DMS 273 (cell line): ENCODE data around the gene PCF11.
"Not testable (repeated sequence)": the region's sequence is repeated elsewhere in the genome, so short reads cannot be mapped to it uniquely, and the experiment has no call there.

Experiments
- DNase-seq: peaks from one replicate; lab custom pipeline; 2025; ENCODE audit not compliant: unreplicated experiment; lab: John Stamatoyannopoulos, UW

Gene PCF11

GRCh38 chr11:83192606-83193245, 35.8 kb downstream of the PCF11 start:
- DNase-seq = no peak

- DNase-seq = peak; percentile 95
These were observed 36.7 kb downstream of the PCF11 start, which contains the start of gene ANKRD42 for GRCh38 chr11:83193315-83194280. Gene ANKRD42, plus strand, starts transcription at chr11:83193712. Its CDS starts 959 bp downstream, at chr11:83194671.

- peak; percentile 56 for DNase-seq
These were observed 37.6 kb downstream of the PCF11 start for GRCh38 chr11:83194281-83195142.

GRCh38 chr11:83195143-83195466, 38.2 kb downstream of the PCF11 start:
- no peak for DNase-seq

- DNase-seq = no peak
These were observed 38.7 kb downstream of the PCF11 start for GRCh38 chr11:83195649-83196048.

GRCh38 chr11:83200035-83200434, 43.1 kb downstream of the PCF11 start:
- DNase-seq = no peak

- no peak for DNase-seq
These were observed 48.8 kb downstream of the PCF11 start for GRCh38 chr11:83205608-83206185.

GRCh38 chr11:83206221-83206620, 49.3 kb downstream of the PCF11 start:
- no peak for DNase-seq

- DNase-seq = not testable (repeated sequence)
These were observed 49.9 kb downstream of the PCF11 start for GRCh38 chr11:83206771-83207382.

GRCh38 chr11:83219095-83219494, 62.2 kb downstream of the PCF11 start:
- peak; percentile 2 for DNase-seq

GRCh38 chr11:83220260-83220659, 63.3 kb downstream of the PCF11 start:
- DNase-seq = no peak

GRCh38 chr11:83221694-83222093, 64.8 kb downstream of the PCF11 start:
- no peak for DNase-seq

- no peak for DNase-seq
These were observed 65.6 kb downstream of the PCF11 start for GRCh38 chr11:83222499-83222898.

GRCh38 chr11:83223457-83223856, 66.5 kb downstream of the PCF11 start:
- DNase-seq = no peak

GRCh38 chr11:83235825-83236224, 78.9 kb downstream of the PCF11 start:
- DNase-seq = no peak
